ENCODE results near the gene CHGA. TPM values are rescaled to one million over a fixed set of nuclear protein-coding genes. Genes with fewer than 3 reads are reported as not detected.

CHGA gene
- total and polyA plus RNA-seq, 2 donors (not counting 1 experiment from before 2014, with no cell fraction given) = not detected

GRCh38 chr14:92950773-92951172, 27.8 kb downstream of the CHGA start:
- no peak overlapping the region for H3K27ac Mint-ChIP-seq
- Histone ChIP-seq H3K79me2 (ENCODE audit: control insufficient read depth, insufficient read depth, low read length) (no peaks in the 10 kb centered on the region), H4K20me1 (ENCODE audit: control insufficient read depth, insufficient read depth, low read length, poor library complexity, severe bottlenecking) (no peaks in the 10 kb centered on the region), H2AFZ (ENCODE audit: insufficient read depth, low read depth, low read length, poor library complexity, severe bottlenecking) (no peak overlapping the region), H3K9ac (ENCODE audit: low read length) (no peak overlapping the region), H3K4me1 (ENCODE audit: control insufficient read depth in 2 of 2, insufficient read depth in 2 of 2, low read length in 2 of 2) (peaks cover 0 to 5% of the 10 kb centered on the region in 2 donors), H3K36me3 (replicated peaks in 1 of 2; ENCODE audit: control extremely low read depth in 1 of 2, control insufficient read depth in 1 of 2, extremely low read depth in 1 of 2, insufficient read depth in 2 of 2, low read length in 1 of 2) (peaks cover 0 to 31% of the 10 kb centered on the region in 2 experiments), H3K4me3 (ENCODE audit: control extremely low read depth in 1 of 5, extremely low read depth in 1 of 5, insufficient read depth in 1 of 5, low read depth in 2 of 5, low read length in 4 of 5) (no peak overlapping the region), H3K4me2 (replicated peaks; ENCODE audit: low read depth, low read length, poor library complexity, severe bottlenecking) (no peak overlapping the region), H3K9me3 (ENCODE audit: control extremely low read depth in 1 of 3, control insufficient read depth in 2 of 3, insufficient read depth in 1 of 3, low read length in 2 of 3) (no peaks in the 10 kb centered on the region), H3K27me3 (replicated peaks in 1 of 4; ENCODE audit: control extremely low read depth in 1 of 4, control insufficient read depth in 3 of 4, insufficient read depth in 4 of 4, low read length in 3 of 4) (no peaks in the 10 kb centered on the region), H3K27ac (ENCODE audit: low read length in 2 of 2) (no peak overlapping the region)
- ChIA-PET POLR2A (no interaction called here), CTCF (interaction anchor here (1.3 kb wide), 1 partner anchor 188 kb away, joined by 3 read pairs; no protein-coding TSS in a partner anchor)
- no peak for TF ChIP-seq EZH2 (IDR thresholded peaks at IDR 0.05; ENCODE audit: borderline replicate concordance, insufficient read depth, low read depth, low read length, poor library complexity, severe bottlenecking)
- TF ChIP-seq CTCF (IDR thresholded peaks at IDR 0.05) = no peak
- H3K9me3 Mint-ChIP-seq (ENCODE audit: insufficient read depth) = no peaks in the 10 kb centered on the region
- no peaks in the 10 kb centered on the region for H3K27me3 Mint-ChIP-seq
- H3K4me3 Mint-ChIP-seq = no peak overlapping the region
- H3K4me1 Mint-ChIP-seq = peaks cover 4% of the 10 kb centered on the region
- intact Hi-C loops (cut with micrococcal nuclease) = loop anchor here (10.0 kb wide), 1 partner anchor 1184 kb away; no protein-coding TSS in a partner anchor
- DNase-seq = no peak
- whole genome bisulfite sequencing (ENCODE audit: insufficient coverage) = 92% methylated on average over 6 of the region's 6 CpGs
- no peak for ATAC-seq (ENCODE audit: low read depth)

GRCh38 chr14:92951261-92951660, 28.3 kb downstream of the CHGA start:
- Histone ChIP-seq H3K79me2 (ENCODE audit: control insufficient read depth, insufficient read depth, low read length) (no peaks in the 10 kb centered on the region), H3K27me3 (replicated peaks in 1 of 4; ENCODE audit: control extremely low read depth in 1 of 4, control insufficient read depth in 3 of 4, insufficient read depth in 4 of 4, low read length in 3 of 4) (no peaks in the 10 kb centered on the region), H3K4me2 (replicated peaks; ENCODE audit: low read depth, low read length, poor library complexity, severe bottlenecking) (no peak overlapping the region), H3K27ac (ENCODE audit: low read length in 2 of 2) (no peak overlapping the region), H4K20me1 (ENCODE audit: control insufficient read depth, insufficient read depth, low read length, poor library complexity, severe bottlenecking) (no peaks in the 10 kb centered on the region), H3K9me3 (ENCODE audit: control extremely low read depth in 1 of 3, control insufficient read depth in 2 of 3, insufficient read depth in 1 of 3, low read length in 2 of 3) (no peaks in the 10 kb centered on the region), H3K4me3 (ENCODE audit: control extremely low read depth in 1 of 5, extremely low read depth in 1 of 5, insufficient read depth in 1 of 5, low read depth in 2 of 5, low read length in 4 of 5) (no peak overlapping the region), H2AFZ (ENCODE audit: insufficient read depth, low read depth, low read length, poor library complexity, severe bottlenecking) (no peak overlapping the region), H3K4me1 (ENCODE audit: control insufficient read depth in 2 of 2, insufficient read depth in 2 of 2, low read length in 2 of 2) (peaks cover 0 to 5% of the 10 kb centered on the region in 2 donors), H3K36me3 (replicated peaks in 1 of 2; ENCODE audit: control extremely low read depth in 1 of 2, control insufficient read depth in 1 of 2, extremely low read depth in 1 of 2, insufficient read depth in 2 of 2, low read length in 1 of 2) (peaks cover 0 to 26% of the 10 kb centered on the region in 2 experiments), H3K9ac (ENCODE audit: low read length) (no peak overlapping the region)
- ChIA-PET POLR2A (no interaction called here), CTCF (interaction anchor here (1.0 to 7.3 kb wide), 7 partner anchors 9 to 268 kb away, joined by 4 to 139 read pairs (median 11); partner anchors contain the start of gene ITPK1)
- no peak for TF ChIP-seq CTCF (IDR thresholded peaks at IDR 0.05)
- TF ChIP-seq EZH2 (IDR thresholded peaks at IDR 0.05; ENCODE audit: borderline replicate concordance, insufficient read depth, low read depth, low read length, poor library complexity, severe bottlenecking) = no peak
- H3K27me3 Mint-ChIP-seq = no peaks in the 10 kb centered on the region
- DNase-seq = no peak
- H3K9me3 Mint-ChIP-seq (ENCODE audit: insufficient read depth) = no peaks in the 10 kb centered on the region
- H3K27ac Mint-ChIP-seq = no peak overlapping the region
- no peak for ATAC-seq (ENCODE audit: low read depth)
- H3K4me1 Mint-ChIP-seq = peaks cover 4% of the 10 kb centered on the region
- no peak overlapping the region for H3K4me3 Mint-ChIP-seq
- 96% methylated on average over 7 of the region's 7 CpGs for WGBS (ENCODE audit: insufficient coverage)
- intact Hi-C loops (cut with micrococcal nuclease) = loop anchor here (10.0 kb wide), 1 partner anchor 1184 kb away; no protein-coding TSS in a partner anchor

All from B cell (primary cell).